GM23338 (cell line): ENCODE measurements around the gene CHST15. TPM values are rescaled to one million over a fixed set of nuclear protein-coding genes. Genes with fewer than 3 reads are reported as not detected.

Source experiments
- ETS1 ChIP-seq: IDR thresholded peaks from 2 replicates; pipeline ENCODE4 v1.6.1; 2016; ENCODE audit warnings: antibody characterized with exemption
- EZH2phosphoT487 ChIP-seq: fragments of 200-600 bp; sonication (generic); IDR thresholded peaks from one replicate; pipeline ENCODE4 v1.8.1; 2018; ENCODE audit warnings: antibody characterized with exemption; ENCODE audit not compliant: unreplicated experiment
- NANOG ChIP-seq: IDR thresholded peaks from 2 replicates; pipeline ENCODE4 v1.6.1; 2016; ENCODE audit warnings: antibody characterized with exemption, borderline replicate concordance
- ZNF114 ChIP-seq: fragments of 250-450 bp; sonication (Bioruptor Pico); IDR thresholded peaks from 2 replicates; pipeline ENCODE4 v1.5.0; 2020; ENCODE audit warnings: mild to moderate bottlenecking, moderate library complexity
- ZNF462 ChIP-seq: fragments of 250-450 bp; sonication (Bioruptor Pico); IDR thresholded peaks from 2 replicates; pipeline ENCODE4 v1.5.0; 2020; ENCODE audit warnings: mild to moderate bottlenecking, moderate library complexity
- polyA plus RNA-seq: library from polyadenylated mRNA; unstranded; fragments of >200 nt; fragmentation: Nextera tagmentation; extraction: Ambion mirVana; gene quantifications from 2 replicates; pipeline ENCODE4 v1.2.1, GENCODE V29; 2016
- total RNA-seq: library from RNA; depleted of rRNA; stranded (reverse); fragments of >200 nt; shearing (Covaris generic); gene quantifications from 2 replicates; pipeline ENCODE4 v1.2.3, GENCODE V29; 2014
- TF ChIP-seq, protein P1 (sequence below), 2 experiments: fragments of 200-600 bp in 1 of 2; sonication (generic) in 1 of 2; conservative IDR thresholded peaks; 2 replicates each; pipeline versions ENCODE4 v1.5.1 to v1.6.1; 2016 to 2017; ENCODE audit warnings: antibody characterized with exemption in 2 of 2, low read depth in 2 of 2, mild to moderate bottlenecking in 2 of 2, moderate library complexity in 1 of 2

CHST15 gene
- total and polyA plus RNA-seq, 2 experiments from 2014 or later, result 2.6 to 11.2 TPM

GRCh38 chr10:124083740-124084397 lies 9.5 kb downstream of the CHST15 start (continued):
- TF ChIP-seq ZNF462, result no peak
- no peak for TF ChIP-seq NANOG
- TF ChIP-seq ZNF114 (CRISPR knock-in tag), result no peak
- no peak for TF ChIP-seq ETS1
- TF ChIP-seq, protein P1, sequence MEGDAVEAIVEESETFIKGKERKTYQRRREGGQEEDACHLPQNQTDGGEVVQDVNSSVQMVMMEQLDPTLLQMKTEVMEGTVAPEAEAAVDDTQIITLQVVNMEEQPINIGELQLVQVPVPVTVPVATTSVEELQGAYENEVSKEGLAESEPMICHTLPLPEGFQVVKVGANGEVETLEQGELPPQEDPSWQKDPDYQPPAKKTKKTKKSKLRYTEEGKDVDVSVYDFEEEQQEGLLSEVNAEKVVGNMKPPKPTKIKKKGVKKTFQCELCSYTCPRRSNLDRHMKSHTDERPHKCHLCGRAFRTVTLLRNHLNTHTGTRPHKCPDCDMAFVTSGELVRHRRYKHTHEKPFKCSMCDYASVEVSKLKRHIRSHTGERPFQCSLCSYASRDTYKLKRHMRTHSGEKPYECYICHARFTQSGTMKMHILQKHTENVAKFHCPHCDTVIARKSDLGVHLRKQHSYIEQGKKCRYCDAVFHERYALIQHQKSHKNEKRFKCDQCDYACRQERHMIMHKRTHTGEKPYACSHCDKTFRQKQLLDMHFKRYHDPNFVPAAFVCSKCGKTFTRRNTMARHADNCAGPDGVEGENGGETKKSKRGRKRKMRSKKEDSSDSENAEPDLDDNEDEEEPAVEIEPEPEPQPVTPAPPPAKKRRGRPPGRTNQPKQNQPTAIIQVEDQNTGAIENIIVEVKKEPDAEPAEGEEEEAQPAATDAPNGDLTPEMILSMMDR (conservative IDR thresholded peaks at IDR 0.05; ENCODE audit: low read depth in 2 of 2), result no peak
- no peak for TF ChIP-seq EZH2phosphoT487
